IMR-90 (cell line): ENCODE results near the gene SLC25A30. TPM values are rescaled to one million over a fixed set of nuclear protein-coding genes. Genes with fewer than 3 reads are reported as not detected.

Experiments used
- ATAC-seq: fragments of 200-7000 bp; cut with Tn5 transposase; 2 replicates; pipeline ENCODE4 v1.9.1; 2020; ENCODE audit warnings: low read depth, mild to moderate bottlenecking, moderate library complexity
- BruUV-seq: library from RNA; stranded (reverse); fragments of 400-500 nt; replicated peaks from 2 replicates; lab custom pipeline; 2021; lab: Mats Ljungman, UMichigan
- CTCF ChIA-PET: fragments of 300-600 bp; formaldehyde crosslinking; extraction: SDS; loops from one replicate; lab custom pipeline; 2021; ENCODE audit warnings: antibody characterized with exemption; lab: Yijun Ruan, JAX
- POLR2A ChIA-PET: fragments of 300-600 bp; sonication (Branson Sonifier 250); formaldehyde crosslinking; loops from one replicate; lab custom pipeline; 2022; ENCODE audit warnings: antibody characterized with exemption; ENCODE audit not compliant: unreplicated experiment; lab: Charles Lee
- DNase-seq: peaks from one replicate; pipeline ENCODE4 v3.0.0; 2013
- H2AFZ ChIP-seq: replicated peaks from 2 replicates; pipeline ENCODE3; 2013; ENCODE audit warnings: low read length, mild to moderate bottlenecking; ENCODE audit not compliant: poor library complexity
- H2AK5ac ChIP-seq: 2 replicates; pipeline ENCODE4 v1.6.1; 2013; ENCODE audit warnings: low read depth, low read length, inconsistent platforms
- H2AK9ac ChIP-seq: replicated peaks from 2 replicates; pipeline ENCODE3; 2013; ENCODE audit warnings: mild to moderate bottlenecking, low read depth, low read length, moderate library complexity; ENCODE audit not compliant: poor library complexity
- H2BK120ac ChIP-seq: 2 replicates; pipeline ENCODE4 v1.6.1; 2013; ENCODE audit warnings: low read depth, low read length, inconsistent platforms
- H2BK15ac ChIP-seq: 3 replicates; pipeline ENCODE4 v1.6.1; 2013; ENCODE audit warnings: low read depth, low read length, inconsistent platforms
- H2BK20ac ChIP-seq: 2 replicates; pipeline ENCODE4 v1.6.1; 2013; ENCODE audit warnings: low read depth, mild to moderate bottlenecking, inconsistent platforms, low read length, moderate library complexity
- H2BK5ac ChIP-seq: 2 replicates; pipeline ENCODE4 v1.6.1; 2013; ENCODE audit warnings: mild to moderate bottlenecking, low read depth, low read length, inconsistent platforms; ENCODE audit not compliant: poor library complexity, severe bottlenecking
- H3K14ac ChIP-seq: replicated peaks from 2 replicates; pipeline ENCODE4 v1.6.1; 2013; ENCODE audit warnings: low read depth, low read length, inconsistent platforms
- H3K18ac ChIP-seq: 2 replicates; pipeline ENCODE4 v1.6.1; 2013; ENCODE audit warnings: low read depth, low read length, control low read depth
- H3K23ac ChIP-seq: 2 replicates; pipeline ENCODE4 v1.6.1; 2013; ENCODE audit warnings: low read depth, low read length, inconsistent platforms
- H3K27ac ChIP-seq: 2 replicates; pipeline ENCODE4 v1.5.1; 2013; ENCODE audit warnings: mild to moderate bottlenecking, control low read depth, low read length; ENCODE audit not compliant: insufficient read depth
- H3K27me3 ChIP-seq: 2 replicates; pipeline ENCODE4 v1.6.1; 2013; ENCODE audit warnings: low read length; ENCODE audit not compliant: control insufficient read depth, insufficient read depth
- H3K36me3 ChIP-seq: 2 replicates; pipeline ENCODE4 v1.6.1; 2013; ENCODE audit warnings: low read length, mixed read lengths; ENCODE audit not compliant: control insufficient read depth, insufficient read depth
- H3K4ac ChIP-seq: 2 replicates; pipeline ENCODE4 v1.6.1; 2013; ENCODE audit warnings: low read depth, low read length, inconsistent platforms
- H3K4me1 ChIP-seq: 2 replicates; pipeline ENCODE4 v1.6.1; 2013; ENCODE audit warnings: low read length, mixed read lengths; ENCODE audit not compliant: control insufficient read depth, insufficient read depth
- H3K4me2 ChIP-seq: 2 replicates; pipeline ENCODE4 v1.6.1; 2013; ENCODE audit warnings: low read depth, mild to moderate bottlenecking, control low read depth, low read length, moderate library complexity
- H3K4me3 ChIP-seq: 2 replicates; pipeline ENCODE4 v1.5.1; 2013; ENCODE audit warnings: low read depth, mild to moderate bottlenecking, control low read depth, low read length, moderate library complexity; ENCODE audit not compliant: insufficient read depth
- H3K56ac ChIP-seq: 2 replicates; pipeline ENCODE4 v1.6.1; 2013; ENCODE audit warnings: low read length, inconsistent platforms; ENCODE audit not compliant: insufficient read depth; ENCODE audit errors: extremely low read depth
- H3K79me1 ChIP-seq, 2 experiments: 2 replicates each; pipeline ENCODE4 v1.6.1; 2013; ENCODE audit warnings: low read length in 2 of 2, inconsistent platforms in 1 of 2, low read depth in 1 of 2
- H3K9ac ChIP-seq: 2 replicates; pipeline ENCODE4 v1.6.1; 2013; ENCODE audit warnings: low read depth, low read length, control low read depth
- H3K9me1 ChIP-seq: 2 replicates; pipeline ENCODE4 v1.6.1; 2013; ENCODE audit warnings: low read length, inconsistent platforms; ENCODE audit not compliant: insufficient read depth
- H3K9me3 ChIP-seq: 2 replicates; pipeline ENCODE4 v1.6.1; 2013; ENCODE audit warnings: low read length; ENCODE audit not compliant: control insufficient read depth, insufficient read depth
- H4K20me1 ChIP-seq: 2 replicates; pipeline ENCODE4 v1.6.1; 2013; ENCODE audit warnings: low read length, inconsistent platforms; ENCODE audit not compliant: insufficient read depth
- H4K5ac ChIP-seq: 2 replicates; pipeline ENCODE4 v1.6.1; 2013; ENCODE audit warnings: mild to moderate bottlenecking, low read depth, low read length, control low read depth
- H4K8ac ChIP-seq, 2 experiments: 2 replicates each; pipeline ENCODE4 v1.6.1; 2013; ENCODE audit warnings: low read depth in 2 of 2, low read length in 2 of 2, control low read depth in 1 of 2, inconsistent platforms in 1 of 2
- H4K91ac ChIP-seq: 2 replicates; pipeline ENCODE4 v1.6.1; 2013; ENCODE audit warnings: low read depth, low read length, inconsistent platforms; ENCODE audit not compliant: insufficient read depth
- MAZ ChIP-seq: IDR thresholded peaks from 2 replicates; pipeline ENCODE4 v1.6.1; 2012; ENCODE audit warnings: low read depth, mild to moderate bottlenecking, low read length, improper control_type of control experiment, moderate library complexity, borderline replicate concordance
- POLR2A ChIP-seq: IDR thresholded peaks from 2 replicates; pipeline ENCODE4 v1.6.1; 2012; ENCODE audit warnings: mild to moderate bottlenecking, low read depth, low read length
- WGBS, 2 experiments: methylation state at CpG; one replicate each; pipeline versions ENCODE4 v1.1.5 to v1.1.7; 2013; ENCODE audit warnings: missing lambda C conversion rate in 2 of 2; ENCODE audit not compliant: insufficient read length in 1 of 2; ENCODE audit errors: extremely low coverage in 2 of 2; 5-methylcytosine and 5-hydroxymethylcytosine counted together
- dilution Hi-C: fragments of 300-500 bp; cut with HindIII; formaldehyde crosslinking; loops from one replicate; pipeline ENCODE4 v1.14.3; 2018; ENCODE audit warnings: low sequenced_read_pairs; ENCODE audit not compliant: unreplicated experiment
- in situ Hi-C: fragments of 300-500 bp; cut with MboI; formaldehyde crosslinking; loops from 3 replicates; pipeline ENCODE4 v1.14.3; 2019; ENCODE audit warnings: low sequenced_read_pairs, inconsistent platforms, mixed read lengths
- intact Hi-C: fragments of 100-400 bp; cut with micrococcal nuclease; formaldehyde crosslinking; loops from 2 replicates; pipeline ENCODE4 v1.10.0; 2022
- polyA plus RNA-seq, 3 experiments: library from polyadenylated mRNA; depleted of rRNA; stranded (reverse); fragments of >200 nt; gene quantifications; 2 replicates each; pipeline ENCODE4 v1.2.3, GENCODE V29; 2012; ENCODE audit warnings: low replicate concordance in 1 of 3
- total RNA-seq: library from RNA; depleted of rRNA; stranded (reverse); fragments of >200 nt; gene quantifications from 2 replicates; pipeline ENCODE4 v1.2.3, GENCODE V29; 2012

SLC25A30 gene
- total and polyA plus RNA-seq, 2 of the 4 experiments (the other 2 are of a cell fraction), result 9.9 to 19.4 TPM

GRCh38 chr13:45416516-45417128, 1.6 kb downstream of the SLC25A30 start (continued):
- TF ChIP-seq POLR2A, result no peak

- Histone ChIP-seq H2AK9ac (no peak overlapping the region), H3K14ac (no peak overlapping the region), H3K27ac (no peak overlapping the region), H3K23ac (peak overlapping the region; percentile 2; the same call in 1 of the 2 replicates), H4K8ac (no peak overlapping the region), H3K56ac (no peak overlapping the region), H2BK15ac (no peak overlapping the region), H2BK120ac (no peak overlapping the region), H3K4me1 (peaks cover 6% of the 10 kb centered on the region), H3K36me3 (peaks cover 1% of the 10 kb centered on the region; the same call in 1 of the 2 replicates), H2BK20ac (no peak overlapping the region), H4K91ac (no peak overlapping the region), H3K27me3 (no peaks in the 10 kb centered on the region), H3K4me2 (peak overlapping the region; percentile 63), H3K4ac (no peak overlapping the region), H3K18ac (no peak overlapping the region), H3K9ac (no peak overlapping the region), H3K79me1 (peaks cover 9 to 32% of the 10 kb centered on the region in 2 experiments), H2AFZ (no peak overlapping the region), H2BK5ac (no peak overlapping the region), H2AK5ac (no peak overlapping the region), H3K4me3 (no peak overlapping the region), H3K9me3 (no peaks in the 10 kb centered on the region), H4K5ac (no peak overlapping the region; the same call in 1 of the 2 replicates), H3K9me1 (peaks cover 15% of the 10 kb centered on the region), H4K20me1 (peaks cover 8% of the 10 kb centered on the region; the same call in 1 of the 2 replicates)
- intact Hi-C loops (loop anchor here (1.0 to 5.0 kb wide), 3 partner anchors 33 to 77 kb away; no protein-coding TSS in a partner anchor), dilution Hi-C loops (no loop called here), in situ Hi-C loops (no loop called here)
- no peak for ATAC-seq
- ChIA-PET CTCF (no interaction called here), POLR2A (no interaction called here)
- no peak for DNase-seq
- no TSS peak for BruUV-seq
- no CpG with 5 or more reads among the region's 1 CpG for WGBS, 2 experiments
- no peak for TF ChIP-seq MAZ
These were observed 3.1 kb downstream of the SLC25A30 start for GRCh38 chr13:45415112-45415511.
